GM19463 (cell line): ENCODE results near the gene TPD52L1.

Experiments
- ATAC-seq: cut with Tn5 transposase; IDR thresholded peaks from one replicate; pipeline ENCODE4 v1.9.1; 2021; ENCODE audit warnings: mild to moderate bottlenecking, moderate library complexity; ENCODE audit not compliant: unreplicated experiment

TPD52L1 gene

GRCh38 chr6:125207956-125208355, 54.4 kb downstream of the TPD52L1 start:
- no peak for ATAC-seq

DNA sequence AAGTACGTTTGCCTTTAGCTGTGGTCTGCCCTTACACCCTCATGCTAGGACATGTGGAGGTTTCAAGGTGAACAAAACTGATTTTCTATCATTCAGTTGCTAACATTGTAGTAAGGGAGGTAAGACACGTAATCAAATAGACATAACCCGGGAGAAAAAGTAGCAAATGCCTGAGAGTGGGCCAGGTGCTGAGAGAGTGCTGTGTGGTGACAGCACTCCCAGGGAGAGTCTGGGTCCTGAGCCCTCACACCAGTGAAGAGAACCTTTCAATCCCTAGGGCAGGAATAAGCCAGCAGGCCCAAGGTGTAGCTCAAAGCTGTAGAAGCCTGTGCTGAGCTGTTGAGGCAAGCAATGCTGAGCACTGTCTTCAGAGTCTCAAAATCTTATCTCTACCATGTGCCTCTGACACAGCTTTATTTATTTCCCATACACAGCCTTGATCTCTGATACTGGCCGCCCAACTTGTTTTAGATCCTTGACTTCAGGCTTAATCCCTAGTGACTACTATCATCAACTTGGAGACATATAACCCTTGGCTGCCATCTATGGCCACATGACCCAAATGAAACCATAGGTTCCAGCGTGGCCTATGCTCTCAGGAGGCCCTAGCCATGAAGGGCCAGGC, 55.2 kb downstream of the TPD52L1 start:
- ATAC-seq = no peak

DNA sequence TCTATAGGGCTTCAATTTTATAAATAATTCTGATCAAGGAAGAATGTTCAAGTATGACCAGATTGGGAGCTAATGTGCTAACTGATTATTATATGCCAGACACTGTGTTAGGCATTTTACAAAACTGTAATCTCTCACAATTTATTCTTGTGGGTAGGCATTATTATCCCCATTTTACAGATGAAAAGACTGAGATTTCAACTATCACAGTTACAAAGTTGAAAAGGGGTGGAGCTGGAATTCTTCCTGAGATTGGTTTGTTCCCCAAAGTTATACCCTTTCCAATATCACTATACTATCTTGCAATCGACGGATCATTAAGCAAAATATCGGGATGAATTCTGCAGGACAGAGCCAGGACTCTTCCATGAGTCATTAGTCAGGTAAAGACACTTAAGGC, 57.1 kb downstream of the TPD52L1 start:
- no peak for ATAC-seq

DNA sequence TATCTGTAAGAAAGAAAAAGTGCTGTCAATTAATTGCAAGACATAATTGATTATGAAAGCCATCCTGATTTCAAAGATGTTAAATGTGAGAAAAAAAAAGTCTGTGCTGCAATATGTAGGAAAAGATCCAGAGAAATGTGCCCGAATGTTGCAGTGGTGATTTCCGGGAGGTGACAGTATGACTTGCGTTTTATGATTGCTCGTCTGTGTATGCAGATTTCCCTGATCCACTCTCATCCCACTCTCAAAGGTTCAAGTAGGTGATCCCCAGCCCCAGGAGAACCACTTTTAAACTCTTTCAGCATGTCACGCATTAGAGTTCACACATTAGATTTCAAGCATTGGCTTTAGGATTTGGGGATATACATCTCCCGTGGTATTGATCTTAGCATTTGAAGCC, 57.8 kb downstream of the TPD52L1 start:
- ATAC-seq = no peak

DNA sequence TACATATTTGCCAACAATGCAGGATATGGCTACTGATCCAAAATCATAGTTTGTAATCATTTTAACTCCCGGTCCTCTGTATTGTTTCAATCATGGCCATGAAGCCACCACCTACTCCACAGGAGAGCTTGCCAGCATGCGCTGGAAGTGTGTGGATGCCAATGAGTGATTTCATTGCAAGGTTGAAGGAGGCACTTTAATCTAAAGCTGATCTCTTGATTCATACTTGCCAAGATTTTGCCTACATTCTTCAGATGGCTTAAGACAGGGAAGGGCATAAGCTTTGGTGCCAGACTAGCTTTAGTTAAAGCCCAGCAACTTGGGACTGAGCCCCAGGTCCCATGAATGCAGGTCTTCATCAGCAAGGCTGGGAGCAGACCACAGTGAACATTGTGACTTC, 58.8 kb downstream of the TPD52L1 start:
- no peak for ATAC-seq

GRCh38 chr6:125213939-125214338, 60.4 kb downstream of the TPD52L1 start:
- ATAC-seq = no peak

DNA sequence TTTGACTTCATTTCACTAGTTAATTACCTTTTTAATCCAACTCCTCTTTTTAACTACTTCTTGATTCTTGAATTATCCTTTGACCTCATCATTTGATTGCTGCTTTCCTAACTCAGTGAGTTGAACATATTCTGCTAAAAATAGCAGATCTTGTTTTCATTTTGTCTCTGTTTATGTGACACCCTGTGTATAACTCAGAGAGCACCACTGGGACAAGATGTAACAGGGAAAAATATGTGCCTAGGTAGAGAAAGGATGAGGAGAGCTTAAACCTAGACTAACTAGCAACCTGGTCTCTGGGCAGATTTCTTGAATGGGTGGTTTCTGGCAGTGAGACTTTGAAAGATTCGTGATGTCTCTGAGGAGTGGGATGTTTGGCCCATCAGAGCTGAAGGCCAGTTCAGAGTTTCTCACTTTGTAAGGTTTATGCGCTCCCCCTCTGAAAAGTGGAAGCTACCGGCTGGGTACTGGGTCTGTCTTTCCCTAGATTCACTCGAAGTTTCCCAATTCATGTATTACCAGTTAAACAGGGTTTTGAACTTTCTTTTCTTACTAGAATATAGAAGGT, 61.8 kb downstream of the TPD52L1 start:
- ATAC-seq = no peak

- no peak for ATAC-seq
Measured at GRCh38 chr6:125216015-125216414, 62.4 kb downstream of the TPD52L1 start.

- ATAC-seq = no peak
Measured at GRCh38 chr6:125217369-125217768, 63.8 kb downstream of the TPD52L1 start.

GRCh38 chr6:125217992-125218391, 64.4 kb downstream of the TPD52L1 start:
- ATAC-seq = no peak

DNA sequence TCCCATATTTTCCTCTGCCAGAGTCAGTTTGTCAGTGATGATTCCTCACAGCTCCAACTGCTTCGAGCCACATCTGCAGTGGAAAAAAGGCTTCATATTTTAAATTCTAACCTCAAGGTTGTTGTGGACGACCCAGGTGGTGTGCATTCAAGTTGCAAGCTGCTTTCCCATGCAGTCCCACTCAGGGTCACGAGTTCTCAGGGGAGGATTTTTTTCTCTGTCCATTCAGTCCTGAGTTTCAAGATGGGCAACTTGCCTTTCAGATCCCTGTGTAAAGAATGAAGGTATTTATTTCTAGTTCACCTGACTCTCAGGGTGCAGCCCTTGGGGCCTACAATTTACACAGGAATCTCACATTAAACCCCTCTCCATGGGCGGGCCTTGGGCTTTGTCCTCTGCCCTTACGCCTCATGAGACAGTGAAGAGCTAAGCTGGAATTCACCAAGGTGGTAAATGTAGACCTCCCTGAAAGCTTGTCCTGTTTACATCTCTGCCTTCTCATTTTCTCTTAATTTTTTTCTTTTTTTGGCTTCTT, 65.9 kb downstream of the TPD52L1 start:
- no peak for ATAC-seq

DNA sequence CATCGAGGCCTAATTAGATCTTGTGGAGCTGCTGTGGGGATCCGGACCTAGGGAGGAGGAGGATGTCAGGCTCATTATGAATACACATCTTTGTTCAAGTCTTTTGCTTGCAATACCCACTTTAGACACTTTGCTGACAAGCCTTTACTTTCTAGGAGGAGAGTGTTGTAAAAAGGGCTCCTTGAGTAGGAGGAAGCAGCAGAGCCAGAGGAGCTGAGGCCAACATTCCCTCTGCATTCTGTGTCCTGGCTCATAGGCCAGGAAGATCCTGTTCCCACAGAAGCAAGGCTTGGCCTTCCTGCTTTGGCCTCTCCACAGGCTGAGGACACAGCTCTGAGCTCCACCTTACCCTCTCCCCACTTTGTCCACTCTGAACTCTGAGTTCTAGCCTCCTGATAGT, 67.1 kb downstream of the TPD52L1 start:
- no peak for ATAC-seq

GRCh38 chr6:125222531-125223455, 69.2 kb downstream of the TPD52L1 start:
- ATAC-seq = no peak

- ATAC-seq = no peak
Measured at GRCh38 chr6:125224231-125224861, 70.8 kb downstream of the TPD52L1 start.

GRCh38 chr6:125227244-125227643, 73.7 kb downstream of the TPD52L1 start:
- ATAC-seq = no peak

DNA sequence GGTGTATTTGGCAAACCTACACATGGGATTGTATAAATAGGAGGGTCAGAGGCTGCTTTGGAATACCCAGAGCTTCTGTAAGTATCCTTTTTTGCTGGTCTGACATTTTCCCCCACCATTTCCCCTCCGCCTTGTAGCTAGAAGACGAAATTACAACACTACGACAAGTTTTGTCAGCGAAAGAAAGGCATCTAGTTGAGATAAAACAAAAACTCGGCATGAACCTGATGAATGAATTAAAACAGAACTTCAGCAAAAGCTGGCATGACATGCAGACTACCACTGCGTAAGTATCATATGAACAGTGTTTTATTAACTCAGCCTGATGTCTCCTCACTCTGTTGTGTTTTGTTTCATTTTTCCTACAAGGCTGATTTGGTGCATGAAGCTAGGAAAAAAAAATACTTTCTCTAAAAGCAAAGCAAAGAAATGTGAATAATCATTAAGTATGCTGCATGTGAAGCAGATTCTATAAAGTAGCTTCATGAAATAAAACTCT, 75.5 kb downstream of the TPD52L1 start:
- ATAC-seq = no peak

GRCh38 chr6:125230674-125231073, 77.1 kb downstream of the TPD52L1 start:
- ATAC-seq = no peak

GRCh38 chr6:125231133-125231532, 77.6 kb downstream of the TPD52L1 start:
- no peak for ATAC-seq

DNA sequence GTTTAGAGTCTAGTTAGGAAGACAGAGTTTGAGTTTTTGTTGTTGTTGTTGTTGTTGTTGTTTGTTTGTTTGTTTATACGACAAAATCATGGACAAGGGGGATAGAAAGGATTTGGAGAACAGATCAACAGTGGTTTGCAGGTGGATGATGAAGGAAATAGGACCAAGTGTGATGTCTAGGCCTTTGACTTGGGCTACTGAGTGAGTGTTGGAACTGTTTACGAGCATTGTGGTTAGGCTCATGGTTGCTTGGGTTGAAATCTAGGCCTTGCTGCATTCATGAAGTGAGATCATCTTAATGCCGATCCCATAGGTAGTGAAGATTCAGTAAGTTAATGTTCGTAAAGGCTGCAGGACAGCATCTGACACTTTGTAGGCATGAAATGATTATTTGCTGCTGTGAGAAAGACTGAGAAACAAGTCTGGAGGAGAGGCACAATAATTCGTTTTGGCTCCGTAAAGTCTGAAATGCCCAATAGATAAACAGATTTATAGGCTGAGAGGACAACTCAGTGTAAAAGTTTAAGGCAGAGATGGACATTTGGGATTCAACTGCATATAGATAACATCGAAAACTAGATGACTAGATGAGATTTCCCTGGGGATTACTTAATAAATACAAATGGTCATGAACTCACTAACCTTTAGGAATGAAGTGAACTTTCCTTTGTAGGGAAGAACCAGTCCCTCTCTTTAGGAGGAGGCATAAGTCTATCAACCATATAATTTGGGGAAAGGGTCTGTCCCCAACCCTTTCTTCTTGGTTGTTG, 78.2 kb downstream of the TPD52L1 start:
- ATAC-seq = no peak

- no peak for ATAC-seq
Measured at GRCh38 chr6:125232466-125232865, 78.9 kb downstream of the TPD52L1 start.
